GM21786 (cell line): ENCODE results near the gene DOCK1.

Experiments
- ATAC-seq: cut with Tn5 transposase; IDR thresholded peaks from one replicate; pipeline ENCODE4 v1.9.1; 2021; ENCODE audit not compliant: unreplicated experiment

The DOCK1 gene

DNA sequence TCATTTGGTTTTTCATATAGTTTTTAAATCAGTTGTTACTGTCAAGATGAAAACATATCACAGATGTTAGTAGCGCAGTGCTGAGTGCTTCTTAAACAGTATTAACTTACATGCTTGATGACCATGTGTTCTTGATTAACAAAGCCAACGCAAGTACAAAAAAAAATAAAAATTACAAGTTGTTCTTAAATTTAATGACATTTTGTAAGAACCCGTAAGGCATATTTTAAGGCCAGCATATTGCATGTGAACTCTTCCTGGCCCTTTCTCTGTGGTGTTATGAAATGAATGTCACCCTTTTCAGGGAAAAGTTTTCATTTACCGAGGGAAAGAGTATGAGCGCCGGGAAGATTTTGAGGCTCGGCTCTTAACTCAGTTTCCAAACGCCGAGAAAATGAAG is 503.5 kb downstream of the DOCK1 start:
- ATAC-seq = no peak

GRCh38 chr10:127410030-127410429 is 504.8 kb downstream of the DOCK1 start:
- no peak for ATAC-seq

GRCh38 chr10:127411062-127411461 is 505.8 kb downstream of the DOCK1 start:
- ATAC-seq = no peak

GRCh38 chr10:127413326-127413725 is 508.1 kb downstream of the DOCK1 start:
- no peak for ATAC-seq

DNA sequence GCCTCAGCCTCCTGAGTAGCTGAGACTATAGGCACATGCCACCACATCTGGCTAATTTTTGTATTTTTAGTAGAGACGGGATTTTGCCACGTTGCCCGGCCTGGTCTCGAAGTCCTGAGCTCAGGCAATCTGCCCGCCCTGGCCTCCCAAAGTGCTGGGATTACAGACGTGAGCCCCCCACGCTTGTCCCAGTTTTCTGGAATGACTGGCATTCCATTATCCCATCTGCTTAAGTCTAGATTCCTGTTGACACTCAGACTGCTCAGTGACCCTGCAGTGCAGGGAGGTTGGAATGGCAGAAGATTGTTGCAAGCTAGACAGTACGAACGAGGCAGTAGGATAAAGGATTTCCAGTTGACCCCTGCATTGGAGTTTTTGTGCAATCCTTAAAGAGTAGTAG is 508.8 kb downstream of the DOCK1 start:
- no peak for ATAC-seq

DNA sequence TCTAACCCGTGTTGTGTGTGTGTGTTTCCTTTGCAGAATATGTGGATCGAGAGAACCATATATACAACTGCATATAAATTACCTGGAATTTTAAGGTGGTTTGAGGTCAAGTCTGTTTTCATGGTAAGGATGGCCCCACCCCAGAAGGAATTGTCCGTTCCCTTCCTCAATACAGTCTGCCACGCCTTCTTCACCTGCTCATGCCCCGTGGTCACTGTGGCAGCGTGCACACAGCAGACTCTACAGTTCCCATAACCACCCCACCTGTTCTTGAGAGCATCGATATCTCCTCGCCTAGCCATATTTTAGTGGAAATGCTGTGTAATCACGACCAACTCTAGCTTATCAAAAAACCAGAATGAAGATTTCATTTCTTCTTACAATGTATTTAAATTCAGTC is 509.9 kb downstream of the DOCK1 start:
- no peak for ATAC-seq

GRCh38 chr10:127415901-127416581 is 510.8 kb downstream of the DOCK1 start:
- no peak for ATAC-seq

DNA sequence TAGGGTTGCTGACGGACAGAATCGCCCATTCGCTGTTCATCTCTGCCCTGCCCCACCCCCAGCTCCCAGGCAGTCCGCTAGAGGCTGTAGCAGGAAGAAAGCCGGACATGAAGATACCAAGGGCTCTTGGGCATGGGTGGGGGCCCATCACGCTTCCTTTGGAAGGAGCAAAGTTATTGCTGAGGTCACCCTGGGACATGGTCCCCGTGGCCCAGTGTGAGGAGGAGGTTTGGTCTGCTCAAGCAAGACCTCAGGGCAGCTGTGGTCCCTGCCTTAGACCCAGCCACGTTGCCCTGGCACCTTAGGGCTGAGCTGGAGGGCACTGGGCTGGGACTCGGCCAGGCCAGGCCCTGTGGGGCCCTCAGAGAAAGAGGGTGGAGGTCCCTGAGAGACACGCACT is 511.8 kb downstream of the DOCK1 start:
- no peak for ATAC-seq

DNA sequence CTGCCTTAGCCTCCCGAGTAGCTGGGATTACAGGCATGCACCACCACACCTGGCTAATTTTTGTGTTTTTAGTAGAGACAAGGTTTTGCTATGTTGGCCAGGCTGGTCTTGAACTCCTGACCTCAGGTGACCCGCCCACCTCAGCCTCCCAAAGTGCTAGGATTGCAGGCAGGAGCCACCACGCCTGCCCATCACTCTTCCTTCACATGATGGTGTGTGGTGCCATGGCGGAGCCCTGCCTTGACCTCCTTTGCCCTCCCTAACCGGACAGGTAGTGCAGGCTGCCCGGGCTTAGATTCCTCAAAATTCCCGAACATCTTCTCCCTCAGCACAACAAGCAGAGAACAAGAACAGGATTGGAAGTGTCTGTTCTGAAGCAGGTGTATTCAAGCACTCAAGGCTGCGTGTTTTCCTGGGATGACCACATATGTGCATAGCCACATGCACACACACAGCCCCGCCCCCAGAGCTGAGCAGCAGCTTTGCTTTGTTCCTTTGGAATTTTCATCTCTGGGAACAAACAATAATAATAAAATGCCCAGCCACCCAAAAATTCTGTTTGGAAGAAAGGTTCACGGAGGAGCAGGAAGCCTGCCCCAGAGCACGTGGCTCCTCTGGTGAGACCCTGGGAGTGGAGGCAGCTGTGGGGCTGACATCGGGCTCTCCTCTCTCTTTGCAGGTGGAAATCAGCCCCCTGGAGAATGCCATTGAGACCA is 512.6 kb downstream of the DOCK1 start:
- ATAC-seq = no peak

- no peak for ATAC-seq
Observed at GRCh38 chr10:127418536-127419168, 513.4 kb downstream of the DOCK1 start.

DNA sequence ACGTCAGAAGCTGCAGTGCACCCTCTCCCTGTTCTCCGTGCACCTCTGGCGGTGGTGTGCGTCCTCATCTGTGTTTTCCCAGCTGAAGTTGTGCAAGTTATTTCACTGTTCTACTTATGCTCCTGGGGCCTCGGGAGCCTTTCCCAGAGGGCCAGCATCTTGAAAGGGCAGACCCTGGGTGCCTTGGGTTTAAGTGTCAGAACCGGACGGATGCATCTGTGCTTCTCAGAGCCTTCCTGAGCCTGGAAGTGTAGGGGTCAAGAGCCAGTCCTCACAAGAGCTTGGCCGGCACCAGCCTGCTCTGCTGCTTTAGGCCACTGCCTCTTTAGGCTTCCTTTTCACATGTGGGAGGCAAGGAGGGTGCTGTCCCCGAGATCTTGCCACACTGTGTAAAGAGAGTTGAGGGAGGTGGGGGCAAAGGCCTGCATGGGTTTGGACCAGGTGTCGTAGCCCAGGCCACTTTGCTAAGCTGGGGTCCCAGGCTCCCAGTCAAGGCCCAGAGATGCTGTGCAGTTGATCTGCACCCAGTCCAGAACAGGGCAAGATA is 515.0 kb downstream of the DOCK1 start:
- ATAC-seq = no peak

DNA sequence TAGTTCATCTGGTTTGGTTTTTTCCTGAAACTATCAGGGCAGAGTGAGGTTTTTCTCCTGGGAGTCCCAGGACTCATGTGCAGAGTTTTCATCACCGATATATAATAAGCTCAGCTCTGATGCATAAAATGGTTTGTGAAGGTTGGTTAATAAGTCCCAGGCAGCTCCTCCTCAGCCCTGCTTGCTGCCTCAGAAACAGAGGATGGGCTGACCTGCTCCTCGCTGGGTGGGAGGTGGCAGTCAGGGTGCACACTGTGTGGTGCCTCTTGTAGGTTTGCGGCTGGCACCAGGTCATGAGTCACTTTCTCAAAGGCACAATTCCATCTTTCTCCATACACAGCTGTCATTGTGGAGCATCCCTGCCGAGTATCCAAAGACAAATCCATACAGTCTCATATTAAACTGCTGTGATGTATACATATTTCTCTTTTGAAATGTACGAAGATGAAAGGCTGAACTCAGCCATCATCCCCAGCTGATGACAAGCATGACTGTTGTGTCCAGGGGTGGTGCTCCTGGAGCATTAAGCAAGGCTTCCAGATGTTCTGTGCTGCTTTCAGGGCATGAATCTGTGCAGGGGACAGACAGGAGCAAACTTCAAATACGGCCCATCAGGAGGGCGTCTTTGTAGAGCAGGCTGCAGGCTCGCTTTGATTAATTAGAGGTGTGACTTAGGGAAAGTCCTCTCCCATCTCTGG is 518.1 kb downstream of the DOCK1 start:
- no peak for ATAC-seq

- no peak for ATAC-seq
Observed at GRCh38 chr10:127424594-127425264, 519.5 kb downstream of the DOCK1 start.

DNA sequence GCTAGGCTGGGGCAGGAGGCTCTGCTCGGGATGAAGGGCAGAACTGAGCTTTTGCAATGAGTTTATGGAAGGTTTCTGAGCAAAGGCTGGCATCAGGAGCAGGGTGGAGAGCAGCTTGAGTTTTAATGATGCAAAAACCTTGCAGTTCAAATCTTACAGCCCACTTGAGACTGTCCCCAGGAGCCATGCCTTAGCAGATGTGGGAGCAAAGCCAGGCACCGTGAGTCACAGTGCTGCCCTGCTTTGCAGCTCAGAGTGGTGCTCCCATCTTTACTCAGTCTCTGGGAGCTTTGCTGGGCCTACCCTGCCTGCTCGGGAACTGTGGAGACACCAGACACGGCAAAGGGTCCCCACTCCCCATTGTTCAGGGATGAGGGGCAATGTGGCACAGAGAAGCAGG is 521.5 kb downstream of the DOCK1 start:
- no peak for ATAC-seq

DNA sequence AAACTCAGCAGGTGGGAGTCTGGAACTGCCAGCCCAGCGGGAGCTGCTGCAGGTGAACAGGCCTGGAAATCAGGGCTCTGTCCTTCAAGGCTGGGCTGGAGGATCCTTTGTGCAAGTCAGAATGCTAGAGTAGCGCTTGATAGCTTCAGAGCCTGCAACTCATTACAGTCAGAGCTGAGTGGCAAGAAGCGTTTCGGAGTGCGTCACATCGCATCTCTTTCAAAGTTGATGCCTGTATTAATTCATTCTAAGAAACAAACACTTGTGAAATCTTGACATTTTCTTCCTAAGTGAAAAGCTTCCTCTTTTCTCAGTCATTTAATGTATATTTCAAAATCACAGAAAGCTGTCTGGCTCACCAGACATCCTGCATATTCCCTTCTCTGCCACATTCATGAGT is 522.7 kb downstream of the DOCK1 start:
- no peak for ATAC-seq

GRCh38 chr10:127428385-127428980 is 523.3 kb downstream of the DOCK1 start:
- ATAC-seq = no peak

GRCh38 chr10:127429601-127430312 is 524.5 kb downstream of the DOCK1 start:
- ATAC-seq = no peak

- no peak for ATAC-seq
Observed at GRCh38 chr10:127431525-127431924, 526.3 kb downstream of the DOCK1 start.

GRCh38 chr10:127434006-127434405 is 528.8 kb downstream of the DOCK1 start:
- no peak for ATAC-seq

- no peak for ATAC-seq
Observed at GRCh38 chr10:127435246-127435645, 530.0 kb downstream of the DOCK1 start.
